ENCODE measurements around the gene CD163.

Gene CD163

GRCh38 chr12:7496451-7496850, 7.1 kb downstream of the CD163 start:
- Histone ChIP-seq H3K36me3 (ENCODE audit: low read depth) (no peaks in the 10 kb centered on the region), H3K27me3 (ENCODE audit: insufficient read depth, poor library complexity, severe bottlenecking) (no peaks in the 10 kb centered on the region), H3K27ac (ENCODE audit: poor library complexity, severe bottlenecking) (no peak overlapping the region), H3K4me1 (ENCODE audit: insufficient read depth, poor library complexity, severe bottlenecking) (no peaks in the 10 kb centered on the region), H3K4me3 (ENCODE audit: severe bottlenecking) (no peak overlapping the region), H3K9me3 (ENCODE audit: severe bottlenecking) (no peaks in the 10 kb centered on the region)
- DNase-seq (ENCODE audit: low spot score) (no peak), ATAC-seq (ENCODE audit: low read depth) (no peak)
- no peak for TF ChIP-seq CTCF (IDR thresholded peaks at IDR 0.05; ENCODE audit: poor library complexity, severe bottlenecking)

DNA sequence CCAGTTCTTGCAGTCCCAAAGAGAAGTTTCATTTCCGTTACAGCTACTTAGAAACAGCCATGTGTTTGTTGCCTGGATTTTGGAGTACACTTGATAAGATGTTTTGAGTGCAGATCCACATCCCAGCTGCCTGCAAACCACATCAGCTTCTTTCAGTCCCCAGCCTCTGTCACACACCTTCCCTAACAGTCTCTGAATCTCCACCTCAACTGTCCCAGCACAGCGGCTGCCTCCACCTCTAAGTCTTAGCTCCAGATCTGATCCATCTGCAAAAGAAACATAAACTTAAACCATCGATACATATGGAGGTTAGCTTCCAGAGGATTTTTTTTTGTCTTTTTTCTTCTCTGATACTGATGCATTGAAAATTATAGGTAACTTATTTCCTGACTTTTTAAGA, 8.4 kb downstream of the CD163 start:
- H3K4me1 ChIP-seq (ENCODE audit: insufficient read depth, poor library complexity, severe bottlenecking), result no peaks in the 10 kb centered on the region
- no peak overlapping the region for H3K27ac ChIP-seq (ENCODE audit: poor library complexity, severe bottlenecking)
- H3K27me3 ChIP-seq (ENCODE audit: insufficient read depth, poor library complexity, severe bottlenecking), result no peaks in the 10 kb centered on the region
- TF ChIP-seq CTCF (IDR thresholded peaks at IDR 0.05; ENCODE audit: poor library complexity, severe bottlenecking), result no peak
- H3K4me3 ChIP-seq (ENCODE audit: severe bottlenecking), result no peak overlapping the region
- ATAC-seq (ENCODE audit: low read depth), result no peak
- H3K36me3 ChIP-seq (ENCODE audit: low read depth), result no peaks in the 10 kb centered on the region
- DNase-seq (ENCODE audit: low spot score), result no peak
- H3K9me3 ChIP-seq (ENCODE audit: severe bottlenecking), result no peaks in the 10 kb centered on the region

- H3K9me3 ChIP-seq (ENCODE audit: severe bottlenecking), result no peaks in the 10 kb centered on the region
- no peak for ATAC-seq (ENCODE audit: low read depth)
- no peak for DNase-seq (ENCODE audit: low spot score)
Measured at GRCh38 chr12:7493006-7493405, 10.6 kb downstream of the CD163 start.

GRCh38 chr12:7486512-7486911, 17.1 kb downstream of the CD163 start:
- DNase-seq (ENCODE audit: low spot score) (no peak), ATAC-seq (ENCODE audit: low read depth) (no peak)
- Histone ChIP-seq H3K4me3 (ENCODE audit: severe bottlenecking) (no peak overlapping the region), H3K4me1 (ENCODE audit: insufficient read depth, poor library complexity, severe bottlenecking) (no peaks in the 10 kb centered on the region), H3K27ac (ENCODE audit: poor library complexity, severe bottlenecking) (no peak overlapping the region), H3K36me3 (ENCODE audit: low read depth) (no peaks in the 10 kb centered on the region), H3K27me3 (ENCODE audit: insufficient read depth, poor library complexity, severe bottlenecking) (no peaks in the 10 kb centered on the region), H3K9me3 (ENCODE audit: severe bottlenecking) (no peaks in the 10 kb centered on the region)
- no peak for TF ChIP-seq CTCF (IDR thresholded peaks at IDR 0.05; ENCODE audit: poor library complexity, severe bottlenecking)

More at GRCh38 chr12:7493006-7493405, 10.6 kb downstream of the CD163 start:
- H3K27me3 ChIP-seq (ENCODE audit: insufficient read depth, poor library complexity, severe bottlenecking), result no peaks in the 10 kb centered on the region
- H3K36me3 ChIP-seq (ENCODE audit: low read depth), result no peaks in the 10 kb centered on the region
- H3K4me1 ChIP-seq (ENCODE audit: insufficient read depth, poor library complexity, severe bottlenecking), result no peaks in the 10 kb centered on the region
- no peak for TF ChIP-seq CTCF (IDR thresholded peaks at IDR 0.05; ENCODE audit: poor library complexity, severe bottlenecking)
- H3K27ac ChIP-seq (ENCODE audit: poor library complexity, severe bottlenecking), result no peak overlapping the region
- no peak overlapping the region for H3K4me3 ChIP-seq (ENCODE audit: severe bottlenecking)

- H3K27ac ChIP-seq (ENCODE audit: poor library complexity, severe bottlenecking), result no peak overlapping the region
- ATAC-seq (ENCODE audit: low read depth), result no peak
Measured at GRCh38 chr12:7485095-7485494, 18.5 kb downstream of the CD163 start.

More at GRCh38 chr12:7485095-7485494, 18.5 kb downstream of the CD163 start:
- Histone ChIP-seq H3K4me3 (ENCODE audit: severe bottlenecking) (no peak overlapping the region), H3K4me1 (ENCODE audit: insufficient read depth, poor library complexity, severe bottlenecking) (no peaks in the 10 kb centered on the region), H3K36me3 (ENCODE audit: low read depth) (no peaks in the 10 kb centered on the region), H3K27me3 (ENCODE audit: insufficient read depth, poor library complexity, severe bottlenecking) (no peaks in the 10 kb centered on the region), H3K9me3 (ENCODE audit: severe bottlenecking) (no peaks in the 10 kb centered on the region)
- no peak for DNase-seq (ENCODE audit: low spot score)
- TF ChIP-seq CTCF (IDR thresholded peaks at IDR 0.05; ENCODE audit: poor library complexity, severe bottlenecking), result no peak

Data from RWPE2 (cell line).